Putamen (tissue), 1 donor: ENCODE measurements around the gene TMEM191C.
"Not testable (repeated sequence)": the region's sequence is repeated elsewhere in the genome, so short reads cannot be mapped to it uniquely, and the experiment has no call there.

ENCODE experiments used
- DNase-seq: peaks from one replicate; pipeline ENCODE4 v3.0.0-alpha.2; 2016; ENCODE audit warnings: low spot score

Gene TMEM191C

GRCh38 chr22:21446128-21446826 lies 20.9 kb upstream of the TMEM191C start:
- DNase-seq: no peak

- no peak for DNase-seq
These were observed 20.1 kb upstream of the TMEM191C start for GRCh38 chr22:21446827-21447690.

- DNase-seq: no peak
These were observed 19.3 kb upstream of the TMEM191C start for GRCh38 chr22:21447694-21448402.

- no peak for DNase-seq
These were observed 18.4 kb upstream of the TMEM191C start for GRCh38 chr22:21448627-21449416.

- DNase-seq: no peak
These were observed 17.5 kb upstream of the TMEM191C start for GRCh38 chr22:21449531-21450319.

GRCh38 chr22:21450320-21450831 lies 16.8 kb upstream of the TMEM191C start:
- DNase-seq: no peak

GRCh38 chr22:21450858-21451353 lies 16.3 kb upstream of the TMEM191C start:
- no peak for DNase-seq

GRCh38 chr22:21451545-21452520 lies 15.4 kb upstream of the TMEM191C start:
- DNase-seq: no peak

GRCh38 chr22:21452666-21453065 lies 14.5 kb upstream of the TMEM191C start:
- not testable (repeated sequence) for DNase-seq

GRCh38 chr22:21454998-21455333 lies 12.2 kb upstream of the TMEM191C start:
- not testable (repeated sequence) for DNase-seq

- DNase-seq: no peak
These were observed 11.7 kb upstream of the TMEM191C start for GRCh38 chr22:21455334-21456089.

GRCh38 chr22:21457023-21457787 lies 10.0 kb upstream of the TMEM191C start:
- DNase-seq: no peak

GRCh38 chr22:21462672-21463071 lies 4.5 kb upstream of the TMEM191C start:
- not testable (repeated sequence) for DNase-seq

GRCh38 chr22:21468194-21469096 lies 1.3 kb downstream of the TMEM191C start:
- peak; percentile 76 for DNase-seq

- not testable (repeated sequence) for DNase-seq
These were observed 2.2 kb downstream of the TMEM191C start for GRCh38 chr22:21469097-21469994.

- not testable (repeated sequence) for DNase-seq
These were observed 5.8 kb downstream of the TMEM191C start for GRCh38 chr22:21472984-21473383.
